HG02840 (cell line): Measurements from ENCODE around the gene C10orf95.

ENCODE experiments used
- ATAC-seq: cut with Tn5 transposase; IDR thresholded peaks from one replicate; pipeline ENCODE4 v1.9.1; 2021; ENCODE audit warnings: mild to moderate bottlenecking, moderate library complexity, moderate number of reproducible peaks; ENCODE audit not compliant: unreplicated experiment, low FRiP score

Gene C10orf95

GRCh38 chr10:102419269-102420180, 31.8 kb downstream of the C10orf95 start:
- no peak for ATAC-seq

GRCh38 chr10:102418622-102419268, 32.6 kb downstream of the C10orf95 start, which contains the start of gene PSD:
TSS of gene PSD (minus strand) at chr10:102418785. CDS start at chr10:102417038, 1,747 bp downstream.
- ATAC-seq, result no peak

GRCh38 chr10:102416695-102417094, 34.6 kb downstream of the C10orf95 start:
- ATAC-seq, result no peak

GRCh38 chr10:102416283-102416682, 35.1 kb downstream of the C10orf95 start:
- no peak for ATAC-seq

GRCh38 chr10:102414749-102415148, 36.6 kb downstream of the C10orf95 start:
- ATAC-seq, result no peak

- no peak for ATAC-seq
Measured at GRCh38 chr10:102413806-102414561, 37.4 kb downstream of the C10orf95 start.

- ATAC-seq, result no peak
Measured at GRCh38 chr10:102413053-102413705, 38.2 kb downstream of the C10orf95 start.

GRCh38 chr10:102412293-102412692, 39.0 kb downstream of the C10orf95 start:
- ATAC-seq, result no peak

GRCh38 chr10:102411341-102412255, 39.7 kb downstream of the C10orf95 start:
- no peak for ATAC-seq

GRCh38 chr10:102410429-102411073, 40.8 kb downstream of the C10orf95 start:
- ATAC-seq, result no peak

GRCh38 chr10:102409604-102410428, 41.5 kb downstream of the C10orf95 start:
- no peak for ATAC-seq

GRCh38 chr10:102408728-102409603, 42.4 kb downstream of the C10orf95 start:
- ATAC-seq, result no peak

- ATAC-seq, result no peak
Measured at GRCh38 chr10:102408131-102408727, 43.1 kb downstream of the C10orf95 start.

GRCh38 chr10:102407425-102408130, 43.8 kb downstream of the C10orf95 start:
- ATAC-seq, result no peak

- no peak for ATAC-seq
Measured at GRCh38 chr10:102406815-102407214, 44.5 kb downstream of the C10orf95 start.

- ATAC-seq, result no peak
Measured at GRCh38 chr10:102405632-102406031, 45.7 kb downstream of the C10orf95 start.
